B cell (primary cell): ENCODE data around the gene FHIT. TPM values are rescaled to one million over a fixed set of nuclear protein-coding genes. Genes with fewer than 3 reads are reported as not detected.

ENCODE experiments used
- ATAC-seq: fragments of 200-7000 bp; cut with Tn5 transposase; one replicate; pipeline ENCODE4 v1.10.0; 2021; ENCODE audit warnings: low read depth, mild to moderate bottlenecking, moderate number of reproducible peaks, moderate library complexity
- CTCF ChIA-PET: fragments of 350-600 bp; sonication (Branson Sonifier 250); formaldehyde crosslinking; loops from one replicate; lab custom pipeline; 2021; ENCODE audit warnings: antibody characterized with exemption, inconsistent platforms; lab: Charles Lee
- POLR2A ChIA-PET: fragments of 350-600 bp; sonication (Branson Sonifier 250); formaldehyde crosslinking; loops from one replicate; lab custom pipeline; 2021; ENCODE audit warnings: antibody characterized with exemption; lab: Charles Lee
- DNase-seq: peaks from one replicate; pipeline ENCODE4 v3.0.0; 2013
- H2AFZ ChIP-seq: 2 replicates; pipeline ENCODE4 v1.6.1; 2012; ENCODE audit warnings: mild to moderate bottlenecking, low read depth, low read length; ENCODE audit not compliant: insufficient read depth, poor library complexity, severe bottlenecking
- H3K27ac ChIP-seq, 2 donors: 1 replicate in 1 of 2; 2 replicates in 1 of 2; pipeline ENCODE4 v1.5.1; 2012 to 2013; ENCODE audit warnings: low read length in 2 of 2, mild to moderate bottlenecking in 2 of 2, moderate library complexity in 1 of 2
- H3K27me3 ChIP-seq, 4 experiments: fragments of 200-600 bp in 1 of 4; sonication (generic) in 1 of 4; replicated peaks in 1 of 4; 1 replicate in 2 of 4; 2 replicates in 2 of 4; pipeline versions ENCODE4 v1.6.1 to v1.7.0; 2013 to 2016; ENCODE audit warnings: low read length in 3 of 4, mild to moderate bottlenecking in 2 of 4, mixed read lengths in 1 of 4, moderate library complexity in 1 of 4; ENCODE audit not compliant: insufficient read depth in 4 of 4, control insufficient read depth in 3 of 4; ENCODE audit errors: control extremely low read depth in 1 of 4
- H3K36me3 ChIP-seq, 2 experiments: replicated peaks in 1 of 2; 1 replicate in 1 of 2; 2 replicates in 1 of 2; pipeline versions ENCODE4 v1.6.1 to v1.7.1; 2013; ENCODE audit warnings: low read length in 1 of 2; ENCODE audit not compliant: insufficient read depth in 2 of 2, control insufficient read depth in 1 of 2; ENCODE audit errors: control extremely low read depth in 1 of 2, extremely low read depth in 1 of 2
- H3K4me1 ChIP-seq, 2 donors: fragments of 200-600 bp in 1 of 2; sonication (generic) in 1 of 2; 1 replicate in 1 of 2; 2 replicates in 1 of 2; pipeline versions ENCODE4 v1.5.1 to v1.6.1; 2013 to 2017; ENCODE audit warnings: low read length in 2 of 2; ENCODE audit not compliant: control insufficient read depth in 2 of 2, insufficient read depth in 2 of 2
- H3K4me2 ChIP-seq: replicated peaks from 2 replicates; pipeline ENCODE3; 2012; ENCODE audit warnings: mild to moderate bottlenecking, low read depth, low read length; ENCODE audit not compliant: poor library complexity, severe bottlenecking
- H3K4me3 ChIP-seq, 5 experiments: fragments of 200-600 bp in 1 of 5; sonication (generic) in 1 of 5; 1 replicate in 3 of 5; 2 replicates in 2 of 5; pipeline versions ENCODE4 v1.5.1 to v1.7.0; 2011 to 2016; ENCODE audit warnings: low read length in 4 of 5, mild to moderate bottlenecking in 4 of 5, low read depth in 2 of 5, control low read depth in 1 of 5, moderate library complexity in 1 of 5; ENCODE audit not compliant: insufficient read depth in 1 of 5; ENCODE audit errors: control extremely low read depth in 1 of 5, extremely low read depth in 1 of 5
- H3K79me2 ChIP-seq: fragments of 200-600 bp; sonication (generic); one replicate; pipeline ENCODE4 v1.6.0; 2016; ENCODE audit warnings: low read length; ENCODE audit not compliant: control insufficient read depth, insufficient read depth
- H3K9ac ChIP-seq: fragments of 200-600 bp; sonication (generic); 2 replicates; pipeline ENCODE4 v1.6.1; 2017; ENCODE audit warnings: mild to moderate bottlenecking, low read length, moderate library complexity
- H3K9me3 ChIP-seq, 3 donors: one replicate each; pipeline versions ENCODE4 v1.6.1 to v1.7.1; 2013; ENCODE audit warnings: low read length in 2 of 3; ENCODE audit not compliant: control insufficient read depth in 2 of 3, insufficient read depth in 1 of 3; ENCODE audit errors: control extremely low read depth in 1 of 3
- H4K20me1 ChIP-seq: 2 replicates; pipeline ENCODE4 v1.6.0; 2012; ENCODE audit warnings: mild to moderate bottlenecking, low read length; ENCODE audit not compliant: insufficient read depth, control insufficient read depth, poor library complexity, severe bottlenecking
- H3K27ac Mint-ChIP-seq: one replicate; pipeline ENCODE4 v1.8.0; 2021; ENCODE audit warnings: mixed read lengths
- H3K27me3 Mint-ChIP-seq: one replicate; pipeline ENCODE4 v1.8.0; 2021; ENCODE audit warnings: mixed read lengths
- H3K4me1 Mint-ChIP-seq: one replicate; pipeline ENCODE4 v1.8.0; 2021; ENCODE audit warnings: mixed read lengths
- H3K4me3 Mint-ChIP-seq: one replicate; pipeline ENCODE4 v1.8.0; 2021; ENCODE audit warnings: mixed read lengths
- H3K9me3 Mint-ChIP-seq: one replicate; pipeline ENCODE4 v1.8.0; 2022; ENCODE audit warnings: mixed read lengths; ENCODE audit not compliant: insufficient read depth
- CTCF ChIP-seq: fragments of 200-600 bp; IDR thresholded peaks from one replicate; pipeline ENCODE4 v1.8.0; 2022; ENCODE audit warnings: antibody characterized with exemption, mild to moderate bottlenecking
- EZH2 ChIP-seq: IDR thresholded peaks from 2 replicates; pipeline ENCODE4 v1.6.1; 2012; ENCODE audit warnings: borderline replicate concordance, low read depth, mild to moderate bottlenecking, moderate library complexity, low read length; ENCODE audit not compliant: insufficient read depth, poor library complexity, severe bottlenecking
- WGBS: methylation state at CpG from one replicate; pipeline ENCODE4 v1.1.5; 2013; ENCODE audit warnings: missing lambda C conversion rate; ENCODE audit not compliant: insufficient coverage; 5-methylcytosine and 5-hydroxymethylcytosine counted together
- intact Hi-C: fragments of 100-400 bp; cut with micrococcal nuclease; formaldehyde crosslinking; loops from one replicate; pipeline ENCODE4 v1.10.0; 2022
- polyA plus RNA-seq: library from polyadenylated mRNA; depleted of rRNA; stranded (reverse); fragments of >200 nt; gene quantifications from 2 replicates; pipeline ENCODE4 v1.2.3, GENCODE V29; 2012
- total RNA-seq, 2 donors: library from RNA; stranded (reverse); fragments of 120-200 nt in 1 of 2; gene quantifications; 1 replicate in 1 of 2; 2 replicates in 1 of 2; pipeline versions ENCODE4 v1.2.3 to v1.2.4, GENCODE V29; 2013 to 2022

FHIT gene
- total and polyA plus RNA-seq, 2 donors (not counting 1 experiment from before 2014, with no cell fraction given): 1.7 to 7.8 TPM

GRCh38 chr3:59775106-59775505 lies 1476.1 kb downstream of the FHIT start:
- Mint-ChIP-seq H3K9me3 (no peaks in the 10 kb centered on the region), H3K27me3 (no peaks in the 10 kb centered on the region), H3K4me1 (peaks cover 37% of the 10 kb centered on the region), H3K27ac (no peak overlapping the region), H3K4me3 (no peak overlapping the region)
- TF ChIP-seq EZH2 (no peak), CTCF (no peak)
- ATAC-seq (no peak), DNase-seq (no peak)
- no peaks in the 10 kb centered on the region for H3K79me2 ChIP-seq
- POLR2A ChIA-PET: no interaction called here
- CTCF ChIA-PET: no interaction called here
- H2AFZ ChIP-seq: no peak overlapping the region
- H3K4me3 ChIP-seq: no peak overlapping the region
- intact Hi-C loops: no loop called here
- 100% methylated on average over 4 of the region's 6 CpGs for WGBS
- H3K27ac ChIP-seq: no peak overlapping the region
- no peak overlapping the region for H3K9ac ChIP-seq
- no peaks in the 10 kb centered on the region for H3K36me3 ChIP-seq
- H3K4me2 ChIP-seq: no peak overlapping the region
- H3K27me3 ChIP-seq: no peaks in the 10 kb centered on the region
- H3K9me3 ChIP-seq: no peaks in the 10 kb centered on the region
- H3K4me1 ChIP-seq: peaks cover 31 to 34% of the 10 kb centered on the region in 2 donors
- H4K20me1 ChIP-seq: no peaks in the 10 kb centered on the region

- Histone ChIP-seq H3K4me3 (no peak overlapping the region), H2AFZ (no peak overlapping the region), H3K4me1 (peaks cover 31 to 34% of the 10 kb centered on the region in 2 donors), H3K27ac (no peak overlapping the region), H4K20me1 (no peaks in the 10 kb centered on the region), H3K27me3 (no peaks in the 10 kb centered on the region), H3K79me2 (no peaks in the 10 kb centered on the region), H3K4me2 (no peak overlapping the region), H3K9ac (no peak overlapping the region), H3K9me3 (no peaks in the 10 kb centered on the region), H3K36me3 (no peaks in the 10 kb centered on the region)
- intact Hi-C loops: no loop called here
- H3K27me3 Mint-ChIP-seq: no peaks in the 10 kb centered on the region
- no peaks in the 10 kb centered on the region for H3K9me3 Mint-ChIP-seq
- no peak overlapping the region for H3K27ac Mint-ChIP-seq
- peaks cover 37% of the 10 kb centered on the region for H3K4me1 Mint-ChIP-seq
- ATAC-seq: no peak
- POLR2A ChIA-PET: no interaction called here
- no peak for TF ChIP-seq CTCF
- TF ChIP-seq EZH2: no peak
- H3K4me3 Mint-ChIP-seq: no peak overlapping the region
- no peak for DNase-seq
- CTCF ChIA-PET: no interaction called here
- 96% methylated on average over 5 of the region's 6 CpGs for WGBS
These were observed 1476.6 kb downstream of the FHIT start for GRCh38 chr3:59774634-59775033.
